HCT116 (cell line): ENCODE results near the gene GLDC. TPM values are rescaled to one million over a fixed set of nuclear protein-coding genes. Genes with fewer than 3 reads are reported as not detected.

Experiments
- ATAC-seq: fragments of 200-7000 bp; cut with Tn5 transposase; 2 replicates; pipeline ENCODE4 v1.9.1; 2020; ENCODE audit warnings: mild to moderate bottlenecking, moderate library complexity
- BruUV-seq: library from RNA; stranded (reverse); fragments of 400-500 nt; replicated peaks from 2 replicates; lab custom pipeline; 2021; lab: Mats Ljungman, UMichigan
- CTCF ChIA-PET: fragments of 300-600 bp; sonication (Branson Sonifier 250); formaldehyde crosslinking; loops from one replicate; lab custom pipeline; 2021; ENCODE audit warnings: antibody characterized with exemption; lab: Charles Lee
- POLR2A ChIA-PET: fragments of 300-600, 350-600 bp; sonication (Branson Sonifier 250); formaldehyde crosslinking; loops from one replicate; lab custom pipeline; 2021; ENCODE audit warnings: antibody characterized with exemption; lab: Charles Lee
- RAD21 ChIA-PET, 2 experiments: fragments of 300-600 bp; sonication (Branson Sonifier 250); formaldehyde crosslinking; loops; one replicate each; lab custom pipeline; 2023; ENCODE audit warnings: low total read pairs in 2 of 2; ENCODE audit not compliant: uncharacterized antibody in 2 of 2, unreplicated experiment in 2 of 2, low non-redundant PET in 1 of 2; lab: Charles Lee
- DNase-seq: peaks from one replicate; pipeline ENCODE4 v3.0.0-alpha.2; 2010; ENCODE audit warnings: low read depth, low spot score
- H2AFZ ChIP-seq: fragments of 200-600 bp; shearing (Covaris generic), sonication (generic); 2 replicates; pipeline ENCODE4 v1.6.1; 2017; ENCODE audit warnings: low read depth, mixed run types, mixed read lengths, antibody characterized with exemption, low read length; ENCODE audit not compliant: poor library complexity, severe bottlenecking
- H3K27ac ChIP-seq: 2 replicates; pipeline ENCODE4 v1.5.1; 2012; ENCODE audit warnings: low read depth, low read length
- H3K27me3 ChIP-seq: fragments of 200-600 bp; sonication (generic); 2 replicates; pipeline ENCODE4 v1.6.1; 2016; ENCODE audit warnings: mixed run types, low read length, mixed read lengths; ENCODE audit not compliant: insufficient read depth
- H3K36me3 ChIP-seq, 2 experiments: fragments of 200-500 bp in 1 of 2; fragments of 200-600 bp in 1 of 2; sonication (Bioruptor generic) in 1 of 2; sonication (generic) in 1 of 2; 2 replicates each; pipeline versions ENCODE4 v1.5.1 to v1.6.1; 2014 to 2016; ENCODE audit warnings: low read length in 2 of 2, inconsistent platforms in 1 of 2, mixed read lengths in 1 of 2, mixed run types in 1 of 2; ENCODE audit not compliant: insufficient read depth in 2 of 2, control insufficient read depth in 1 of 2
- H3K4me1 ChIP-seq, 2 experiments: fragments of 200-600 bp in 1 of 2; sonication (generic) in 1 of 2; 2 replicates each; pipeline versions ENCODE4 v1.5.1 to v1.6.1; 2012 to 2017; ENCODE audit warnings: low read length in 2 of 2, inconsistent platforms in 1 of 2, mild to moderate bottlenecking in 1 of 2, mixed read lengths in 1 of 2, mixed run types in 1 of 2, moderate library complexity in 1 of 2; ENCODE audit not compliant: insufficient read depth in 2 of 2, control insufficient read depth in 1 of 2
- H3K4me2 ChIP-seq: fragments of 200-600 bp; sonication (generic); 2 replicates; pipeline ENCODE4 v1.6.1; 2017; ENCODE audit warnings: mixed run types, low read length, mixed read lengths
- H3K4me3 ChIP-seq, 2 experiments: fragments of 200-600 bp in 1 of 2; sonication (generic) in 1 of 2; replicated peaks in 1 of 2; 2 replicates each; pipeline ENCODE4 v1.5.1; 2011 to 2016; ENCODE audit warnings: low read length in 2 of 2, control low read depth in 1 of 2, low read depth in 1 of 2, mild to moderate bottlenecking in 1 of 2, mixed read lengths in 1 of 2, mixed run types in 1 of 2
- H3K79me2 ChIP-seq: fragments of 200-600 bp; sonication (generic); 2 replicates; pipeline ENCODE4 v1.6.1; 2017; ENCODE audit warnings: mild to moderate bottlenecking, mixed run types, low read length, moderate library complexity, mixed read lengths; ENCODE audit not compliant: insufficient read depth
- H3K9ac ChIP-seq: fragments of 200-600 bp; sonication (generic); 2 replicates; pipeline ENCODE4 v1.6.1; 2016; ENCODE audit warnings: low read length, mixed read lengths
- H3K9me2 ChIP-seq: fragments of 200-600 bp; sonication (generic), shearing (Covaris generic); 2 replicates; pipeline ENCODE4 v1.6.1; 2017; ENCODE audit warnings: mixed run types, mild to moderate bottlenecking, moderate library complexity; ENCODE audit not compliant: insufficient read depth
- H3K9me3 ChIP-seq, 2 experiments: fragments of 200-500 bp in 1 of 2; fragments of 200-600 bp in 1 of 2; sonication (Bioruptor generic) in 1 of 2; sonication (generic) in 1 of 2; 2 replicates each; pipeline ENCODE4 v1.6.1; 2014 to 2017; ENCODE audit warnings: low read length in 2 of 2, mixed read lengths in 2 of 2, inconsistent platforms in 1 of 2, low read depth in 1 of 2, mild to moderate bottlenecking in 1 of 2, mixed run types in 1 of 2, moderate library complexity in 1 of 2; ENCODE audit not compliant: control insufficient read depth in 1 of 2, insufficient read depth in 1 of 2
- H4K20me1 ChIP-seq: fragments of 200-600 bp; sonication (generic), shearing (Covaris generic); 2 replicates; pipeline ENCODE4 v1.6.1; 2017; ENCODE audit warnings: mixed run types, mild to moderate bottlenecking, moderate library complexity; ENCODE audit not compliant: insufficient read depth
- ATF3 ChIP-seq: IDR thresholded peaks from 2 replicates; pipeline ENCODE4 v1.6.1; 2012
- CBX3 ChIP-seq: IDR thresholded peaks from 2 replicates; pipeline ENCODE4 v1.6.1; 2012; ENCODE audit warnings: low read depth
- CEBPB ChIP-seq: IDR thresholded peaks from 2 replicates; pipeline ENCODE4 v1.6.1; 2012; ENCODE audit warnings: low read depth
- EGR1 ChIP-seq: IDR thresholded peaks from 2 replicates; pipeline ENCODE4 v1.6.1; 2012; ENCODE audit warnings: low read depth
- ELF1 ChIP-seq: IDR thresholded peaks from 2 replicates; pipeline ENCODE4 v1.6.1; 2012; ENCODE audit warnings: low read depth, borderline replicate concordance
- EZH2 ChIP-seq: fragments of 200-600 bp; sonication (generic); IDR thresholded peaks from 2 replicates; pipeline ENCODE4 v1.6.1; 2017; ENCODE audit warnings: antibody characterized with exemption, mixed run types
- FOSL1 ChIP-seq: IDR thresholded peaks from 2 replicates; pipeline ENCODE4 v1.6.1; 2012; ENCODE audit warnings: low read depth
- JUND ChIP-seq: IDR thresholded peaks from 2 replicates; pipeline ENCODE4 v1.6.1; 2012
- MAX ChIP-seq: IDR thresholded peaks from 2 replicates; pipeline ENCODE4 v1.6.1; 2012
- POLR2A ChIP-seq: IDR thresholded peaks from 2 replicates; pipeline ENCODE4 v1.7.0; 2011; ENCODE audit warnings: borderline replicate concordance; ENCODE audit not compliant: insufficient read depth, insufficient read length; ENCODE audit errors: extremely low read depth
- POLR2AphosphoS5 ChIP-seq: IDR thresholded peaks from 2 replicates; pipeline ENCODE4 v1.6.1; 2011; ENCODE audit warnings: mild to moderate bottlenecking, low read depth, low read length, moderate library complexity
- RAD21 ChIP-seq: IDR thresholded peaks from 2 replicates; pipeline ENCODE4 v1.6.1; 2012; ENCODE audit warnings: low read depth, mild to moderate bottlenecking
- REST ChIP-seq: IDR thresholded peaks from 2 replicates; pipeline ENCODE4 v1.6.1; 2012; ENCODE audit warnings: low read depth
- SIN3A ChIP-seq: IDR thresholded peaks from 2 replicates; pipeline ENCODE4 v1.6.1; 2012; ENCODE audit warnings: low read depth
- SP1 ChIP-seq: IDR thresholded peaks from 2 replicates; pipeline ENCODE4 v1.6.1; 2012; ENCODE audit warnings: low read depth
- SRF ChIP-seq: IDR thresholded peaks from 2 replicates; pipeline ENCODE4 v1.6.1; 2012; ENCODE audit warnings: low read depth
- TCF7L2 ChIP-seq: IDR thresholded peaks from 2 replicates; pipeline ENCODE4 v1.7.0; 2011; ENCODE audit warnings: borderline replicate concordance, inconsistent platforms; ENCODE audit not compliant: insufficient read depth, insufficient read length; ENCODE audit errors: extremely low read depth
- YY1 ChIP-seq: IDR thresholded peaks from 2 replicates; pipeline ENCODE4 v1.6.1; 2011; ENCODE audit warnings: low read length, low read depth, moderate library complexity, mild to moderate bottlenecking; ENCODE audit not compliant: insufficient replicate concordance; ENCODE audit errors: extremely low read depth
- ZBTB33 ChIP-seq: IDR thresholded peaks from 2 replicates; pipeline ENCODE4 v1.6.1; 2011; ENCODE audit warnings: mild to moderate bottlenecking, low read length, moderate library complexity; ENCODE audit not compliant: insufficient replicate concordance; ENCODE audit errors: extremely low read depth
- ZFX ChIP-seq: fragments of 450-650 bp; IDR thresholded peaks from 2 replicates; pipeline ENCODE4 v1.6.1; 2017
- ZNF274 ChIP-seq: fragments of 200-500 bp; sonication (Bioruptor generic); IDR thresholded peaks from 2 replicates; pipeline ENCODE4 v1.6.1; 2014; ENCODE audit warnings: mild to moderate bottlenecking, low read depth, low read length, inconsistent platforms
- intact Hi-C: fragments of 100-400 bp; cut with micrococcal nuclease; formaldehyde crosslinking; loops from 2 replicates; pipeline ENCODE4 v1.10.0; 2022
- total RNA-seq: library from RNA; stranded (reverse); gene quantifications from one replicate; pipeline ENCODE4 v1.2.1, GENCODE V29; 2021; ENCODE audit not compliant: unreplicated experiment

Gene GLDC
- total RNA-seq, 1 experiment from 2014 or later, result 4.9 TPM

GRCh38 chr9:6681147-6681956, 35.8 kb upstream of the GLDC start:
- H3K36me3 ChIP-seq, result no peaks in the 10 kb centered on the region
- H3K27ac ChIP-seq, result peak overlapping the region; percentile 99
- CTCF ChIA-PET, result interaction anchor here (0.7 kb wide), 1 partner anchor 14 kb away, joined by 3 read pairs; no protein-coding TSS in a partner anchor
- peak; percentile 95 for DNase-seq
- no peaks in the 10 kb centered on the region for H3K9me3 ChIP-seq
- peaks cover 6 to 22% of the 10 kb centered on the region in 2 experiments; a peak in 3 of 4 replicates for H3K4me1 ChIP-seq
- TSS peak; percentile 69 for BruUV-seq
- H3K4me3 ChIP-seq, result peak overlapping the region; percentile 91 to 92
- peak; percentile 91 for ATAC-seq
- peak overlapping the region; percentile 98 for H3K4me2 ChIP-seq
- H3K9me2 ChIP-seq, result no peaks in the 10 kb centered on the region
- intact Hi-C loops, result loop anchor here (2.0 kb wide), 1 partner anchor 77 kb away; no protein-coding TSS in a partner anchor
- peak overlapping the region; percentile 96 for H3K9ac ChIP-seq
- H2AFZ ChIP-seq, result peak overlapping the region; percentile 81
- H3K79me2 ChIP-seq, result peaks cover 33% of the 10 kb centered on the region
- POLR2A ChIA-PET, result interaction anchor here (0.6 to 1.9 kb wide), 11 partner anchors 8 to 779 kb away, joined by 3 to 5 read pairs (median 3); no protein-coding TSS in a partner anchor
- no peaks in the 10 kb centered on the region for H4K20me1 ChIP-seq
- H3K27me3 ChIP-seq, result no peaks in the 10 kb centered on the region
- RAD21 ChIA-PET, result interaction anchor here in 1 of 2 experiments (0.7 kb wide), 1 partner anchor 130 kb away, joined by 4 read pairs; no protein-coding TSS in a partner anchor
- TF ChIP-seq REST (no peak), CEBPB (no peak), CBX3 (peak; percentile 53; the same call in 1 of the 2 replicates), JUND (no peak), TCF7L2 (peak; percentile 60), SRF (no peak), EGR1 (no peak), ZFX (peak; percentile 41; the same call in 1 of the 2 replicates), MAX (peak; percentile 93), YY1 (peak; percentile 37), EZH2 (no peak), SP1 (no peak; the same call in 1 of the 2 replicates), ZNF274 (no peak), SIN3A (peak; percentile 96), POLR2AphosphoS5 (peak; percentile 93), ATF3 (no peak), FOSL1 (no peak), POLR2A (peak; percentile 87), ELF1 (peak; percentile 84), ZBTB33 (peak; percentile 96), RAD21 (no peak)
